HS-27A (cell line): ENCODE results near the gene GRM5.
A peak's percentile ranks its signal among the peaks of the same experiment; 100 is the strongest.
"Not testable (repeated sequence)": the region's sequence is repeated elsewhere in the genome, so short reads cannot be mapped to it uniquely, and the experiment has no call there.

Experiments used
- DNase-seq: peaks from one replicate; pipeline ENCODE4 v3.0.0-alpha.2; 2012; ENCODE audit warnings: low read depth, missing footprints

The GRM5 gene

GRCh38 chr11:88975441-88975840 lies 90.3 kb downstream of the GRM5 start:
- DNase-seq: not testable (repeated sequence)

- no peak for DNase-seq
Measured at GRCh38 chr11:88972210-88972609, 93.6 kb downstream of the GRM5 start.

- DNase-seq: not testable (repeated sequence)
Measured at GRCh38 chr11:88961621-88962020, 104.2 kb downstream of the GRM5 start.

DNA sequence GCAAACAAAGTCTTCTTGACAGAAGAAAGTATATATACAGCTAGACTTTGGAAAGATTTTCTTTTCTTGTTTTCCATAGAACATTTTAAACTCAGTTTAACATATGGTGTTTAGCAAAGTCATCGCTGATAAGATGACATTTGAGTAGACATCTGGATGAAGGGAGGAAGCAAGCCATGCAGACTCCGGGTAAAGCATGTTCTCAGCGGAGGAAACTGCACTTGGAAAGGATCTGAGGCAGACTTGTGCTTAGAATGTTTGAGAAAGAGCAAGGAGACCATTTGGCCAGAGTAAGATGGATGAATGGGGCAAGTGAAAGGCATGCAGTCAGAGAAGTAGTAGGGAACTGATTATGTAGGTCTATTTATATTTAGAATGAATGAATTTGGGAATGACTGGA lies 105.9 kb downstream of the GRM5 start:
- not testable (repeated sequence) for DNase-seq

DNA sequence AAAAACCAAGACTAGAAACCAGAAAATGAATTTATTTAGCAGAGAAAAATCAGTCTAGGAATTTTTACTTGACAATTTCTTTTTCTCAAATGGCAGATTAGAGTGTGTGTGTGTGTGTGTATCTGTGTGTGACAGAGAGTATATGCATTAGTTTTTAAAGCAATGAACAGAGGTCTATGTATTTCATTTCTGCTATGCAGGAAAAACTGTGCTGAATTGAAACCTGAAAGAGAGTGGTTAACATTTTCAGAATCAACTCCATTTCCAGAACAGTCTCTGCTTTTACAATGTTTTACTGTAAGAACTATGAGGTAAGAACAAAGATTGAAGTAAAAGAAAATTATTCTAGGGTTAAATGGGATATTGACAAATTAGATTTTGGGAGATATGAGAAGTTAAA lies 114.8 kb downstream of the GRM5 start:
- DNase-seq: no peak

- not testable (repeated sequence) for DNase-seq
Measured at GRCh38 chr11:88948908-88949307, 116.9 kb downstream of the GRM5 start.

- DNase-seq: not testable (repeated sequence)
Measured at GRCh38 chr11:88947843-88948572, 117.8 kb downstream of the GRM5 start.

- not testable (repeated sequence) for DNase-seq
Measured at GRCh38 chr11:88929665-88930064, 136.1 kb downstream of the GRM5 start.

DNA sequence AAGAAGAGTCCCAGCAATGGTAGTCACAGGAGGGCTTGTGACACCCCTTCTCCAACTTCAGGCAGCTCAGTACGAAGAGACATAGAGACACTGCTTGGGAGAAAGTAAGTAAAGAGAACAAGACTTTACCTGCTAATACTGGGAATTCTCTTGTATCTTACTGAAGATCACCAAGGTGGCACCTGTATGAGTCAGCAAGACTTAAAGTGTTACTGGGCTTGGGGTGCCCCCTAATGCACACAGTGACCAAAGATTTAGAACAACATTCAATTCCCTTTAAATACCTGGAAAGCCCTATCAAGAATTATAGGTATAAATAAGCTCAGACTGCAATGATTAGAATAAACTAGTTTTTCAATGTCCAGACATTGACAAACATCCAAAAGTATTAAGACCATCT lies 148.7 kb downstream of the GRM5 start:
- DNase-seq: not testable (repeated sequence)

DNA sequence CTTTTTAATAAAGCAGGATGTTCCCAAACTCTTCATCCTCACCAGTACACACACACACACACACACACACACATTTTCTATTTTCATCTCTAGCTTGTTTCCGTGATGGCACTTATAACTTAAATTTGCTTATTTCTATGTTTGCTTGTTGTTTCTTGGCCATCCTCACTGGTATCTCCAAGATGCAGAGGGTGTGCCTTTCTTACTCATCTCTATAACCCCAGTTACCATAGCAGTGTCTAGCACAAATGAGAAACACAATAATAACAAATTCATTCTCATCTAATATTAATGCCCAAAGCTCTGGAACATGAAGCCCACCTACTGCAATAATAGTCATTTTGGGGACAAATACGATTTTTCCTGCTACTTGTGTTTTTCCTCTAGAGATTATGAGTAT lies 156.3 kb downstream of the GRM5 start:
- no peak for DNase-seq

- DNase-seq: not testable (repeated sequence)
Measured at GRCh38 chr11:88901436-88901835, 164.3 kb downstream of the GRM5 start.

DNA sequence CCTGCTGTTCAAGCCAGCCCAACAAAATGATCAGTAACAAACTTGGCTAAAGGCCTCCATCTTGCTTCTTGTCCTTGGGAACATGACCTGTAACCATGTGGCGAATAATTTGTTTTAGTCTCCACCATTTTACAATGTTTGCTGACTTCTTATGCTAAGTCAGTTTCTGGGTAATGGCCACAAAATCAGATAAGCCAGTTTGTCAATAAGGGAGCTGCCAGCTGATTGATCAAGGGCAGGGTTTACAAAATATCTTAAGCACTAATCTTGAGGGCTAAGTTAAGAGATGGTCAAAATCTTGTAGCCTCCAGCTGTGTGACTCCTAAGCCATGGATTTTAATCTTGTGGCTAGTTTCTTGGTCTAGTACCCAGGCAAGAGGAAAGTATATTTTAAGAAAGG lies 176.9 kb downstream of the GRM5 start:
- DNase-seq: not testable (repeated sequence)

GRCh38 chr11:88886796-88887195 lies 179.0 kb downstream of the GRM5 start:
- peak; percentile 41 for DNase-seq

GRCh38 chr11:88882800-88883199 lies 183.0 kb downstream of the GRM5 start:
- DNase-seq: not testable (repeated sequence)

DNA sequence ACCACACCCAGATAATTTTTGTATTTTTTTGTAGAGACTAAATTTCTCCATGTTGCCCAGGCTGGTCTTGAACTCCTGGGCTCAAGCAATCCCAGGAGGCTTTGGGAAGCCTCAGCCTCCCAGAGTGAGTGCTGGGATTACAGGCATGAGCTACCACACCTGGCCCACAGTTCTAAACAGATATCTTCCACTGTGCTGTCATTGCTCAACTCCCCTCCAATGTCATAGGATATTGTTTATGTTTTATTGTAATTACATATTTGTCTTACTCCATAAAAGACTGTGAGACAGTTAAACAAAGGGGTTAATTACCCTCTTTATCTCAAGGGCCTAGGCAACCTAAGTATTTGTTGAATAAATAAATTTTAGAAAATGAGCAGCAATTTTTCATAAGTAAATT lies 204.2 kb downstream of the GRM5 start:
- no peak for DNase-seq

GRCh38 chr11:88860431-88860830 lies 205.4 kb downstream of the GRM5 start:
- DNase-seq: not testable (repeated sequence)

DNA sequence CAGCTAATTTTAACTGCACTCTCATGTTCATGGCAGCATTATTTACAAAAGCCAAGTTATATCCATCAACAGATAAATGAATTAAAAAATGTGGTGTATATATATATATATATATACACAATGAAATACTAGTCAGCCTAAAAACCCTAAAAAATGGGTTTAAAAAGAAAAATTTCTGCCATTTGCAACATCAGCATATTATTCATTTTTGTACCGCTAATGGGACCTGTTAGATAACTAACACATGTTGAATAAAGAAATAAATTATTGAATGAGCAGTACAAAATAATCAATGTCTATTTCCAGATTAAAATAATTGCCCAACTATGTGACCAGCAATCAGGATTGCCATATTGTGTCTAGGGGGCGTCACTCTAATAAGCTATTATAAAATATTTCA lies 211.8 kb downstream of the GRM5 start:
- not testable (repeated sequence) for DNase-seq

DNA sequence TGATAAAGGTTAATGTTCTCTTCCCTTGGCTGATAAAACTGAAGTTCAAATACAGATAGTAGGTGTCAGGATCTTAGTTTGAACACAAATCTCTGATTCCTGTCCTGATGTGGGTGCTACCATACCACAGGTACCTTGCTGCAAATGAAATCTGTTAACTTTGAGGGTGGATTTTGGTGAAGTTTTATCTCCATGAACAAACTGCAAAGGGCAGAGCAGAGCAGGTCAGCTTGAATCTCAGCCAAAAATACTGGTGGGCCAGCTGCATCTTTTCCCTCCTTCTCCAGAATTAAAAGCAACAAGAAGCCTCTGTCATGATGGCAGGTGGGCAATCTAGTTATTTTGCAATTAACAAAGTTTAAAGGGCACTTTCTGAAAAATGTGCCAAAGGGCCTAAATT lies 214.2 kb downstream of the GRM5 start:
- not testable (repeated sequence) for DNase-seq

- not testable (repeated sequence) for DNase-seq
Measured at GRCh38 chr11:88849773-88850172, 216.0 kb downstream of the GRM5 start.

DNA sequence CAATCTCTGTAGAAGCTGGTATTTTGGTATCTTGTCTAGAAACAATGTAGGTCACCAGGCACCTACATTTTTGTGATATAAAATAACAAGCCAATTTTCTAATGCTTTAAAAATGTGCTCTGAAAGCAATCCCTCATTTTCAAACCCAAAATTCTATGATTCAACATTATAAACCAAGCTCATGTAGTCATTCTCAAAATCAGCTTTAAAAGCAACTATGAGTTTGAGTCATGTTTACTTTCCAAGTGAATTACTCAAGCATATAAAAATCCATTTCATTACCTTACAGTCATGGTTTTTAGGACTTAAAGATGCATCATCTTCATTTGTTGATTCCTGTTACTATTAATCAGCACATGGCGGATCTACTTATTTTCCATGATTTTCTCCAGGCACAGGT lies 216.4 kb downstream of the GRM5 start:
- DNase-seq: no peak

- DNase-seq: not testable (repeated sequence)
Measured at GRCh38 chr11:88846266-88846665, 219.5 kb downstream of the GRM5 start.

DNA sequence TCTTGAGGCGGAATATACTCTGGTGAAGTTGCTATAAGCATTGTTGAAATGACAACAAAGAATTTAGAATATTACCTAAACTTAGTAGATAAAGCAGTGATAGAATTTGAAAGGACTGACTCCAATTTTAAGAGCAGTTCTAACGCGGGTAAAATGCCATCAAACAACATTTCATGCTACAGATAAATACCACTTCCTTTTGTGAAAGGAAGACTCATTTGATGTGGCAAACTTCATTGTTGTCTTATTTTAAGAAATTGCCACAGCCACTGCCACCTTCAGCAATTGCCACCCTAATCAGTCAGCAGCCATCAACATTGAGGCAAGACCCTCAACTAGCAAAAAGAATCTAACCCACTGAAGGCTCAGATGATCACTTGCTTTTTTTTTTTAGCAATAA lies 220.8 kb downstream of the GRM5 start:
- DNase-seq: not testable (repeated sequence)

DNA sequence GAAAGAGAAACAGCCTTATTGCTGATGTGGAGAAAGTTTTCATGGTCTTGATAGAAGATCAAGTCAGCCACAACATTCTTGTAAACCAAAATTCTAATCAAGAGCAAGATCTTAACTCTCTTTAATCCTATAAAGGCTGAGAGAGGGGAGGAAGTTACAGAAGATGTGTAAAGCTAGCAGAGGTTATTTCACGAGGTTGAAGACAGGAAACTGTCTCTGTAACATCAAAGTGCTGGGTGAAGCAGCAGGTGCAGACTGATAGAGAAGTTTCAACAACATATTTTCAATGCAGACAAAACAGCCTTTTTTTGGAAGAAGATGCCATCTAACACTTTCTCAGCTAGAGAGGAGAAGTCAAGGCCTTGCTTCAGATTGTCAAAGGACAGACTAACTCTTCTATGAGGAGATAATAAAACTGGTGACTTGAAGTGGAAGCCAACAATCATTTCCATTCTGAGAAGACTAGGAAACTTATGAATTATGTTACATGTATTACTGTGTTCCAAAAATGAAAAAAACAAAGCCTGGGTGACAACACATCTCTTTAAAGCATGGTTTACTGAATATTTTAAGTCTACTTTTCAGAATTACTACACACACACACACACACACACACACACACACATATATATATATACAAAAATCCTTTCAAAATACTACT lies 221.9 kb downstream of the GRM5 start:
- DNase-seq: not testable (repeated sequence)

- peak; percentile 11 for DNase-seq
Measured at GRCh38 chr11:88838139-88838538, 227.6 kb downstream of the GRM5 start.
